ENCODE measurements around the gene ZNF260. TPM values are rescaled to one million over a fixed set of nuclear protein-coding genes. Genes with fewer than 3 reads are reported as not detected.

The ZNF260 gene
- 8.1 and 8.5 TPM in 2 replicates for total RNA-seq

GRCh38 chr19:36528194-36528920, at the start of gene ZNF260:
ZNF260 (minus strand) TSS chr19:36528271; CDS start chr19:36515238, 13,033 bp downstream.

GRCh38 chr19:36573020-36573894, 45.2 kb upstream of the ZNF260 start, which contains the start of gene ZNF529:
ZNF529 (minus strand) TSS chr19:36573292; CDS start chr19:36572346, 946 bp downstream.

GRCh38 chr19:36489118-36489919, 38.8 kb downstream of the ZNF260 start, which contains the start of gene ZNF566:
ZNF566 (minus strand) TSS chr19:36489561; CDS start chr19:36476557, 13,004 bp downstream.

Other genes starting within 250 kb of the ZNF260 start
- 3.8 and 4.8 TPM in 2 replicates for gene ZFP14, start 149.1 kb downstream of the ZNF260 start, total RNA-seq
- 8.4 and 8.5 TPM in 2 replicates for gene ZFP82, start 109.6 kb downstream of the ZNF260 start, total RNA-seq
- gene ZNF566, start 38.7 kb downstream of the ZNF260 start, total RNA-seq = 9.7 and 11.3 TPM in 2 replicates
- gene ZNF529, start 45.0 kb upstream of the ZNF260 start, total RNA-seq = 10.0 and 12.3 TPM in 2 replicates
- 9.6 and 13.1 TPM in 2 replicates for gene ZNF382, start 77.0 kb upstream of the ZNF260 start, total RNA-seq
- 12.5 and 12.8 TPM in 2 replicates for gene ZNF461, start 138.6 kb upstream of the ZNF260 start, total RNA-seq
- gene ZNF567, start 159.3 kb upstream of the ZNF260 start, total RNA-seq = 3.6 and 4.4 TPM in 2 replicates
- 2.0 and 3.0 TPM in 2 replicates for gene ZNF850, start 244.5 kb upstream of the ZNF260 start, total RNA-seq

Measured in smooth muscle cell of the pulmonary artery (primary cell).